Effector CD4-positive, alpha-beta T cell (primary cell): Measurements from ENCODE around the gene LHFPL6.

Experiments used
- DNase-seq: peaks from one replicate; pipeline ENCODE4 v3.0.0-alpha.2; 2020

Gene LHFPL6

GRCh38 chr13:39379667-39380655, 223.0 kb downstream of the LHFPL6 start:
- no peak for DNase-seq

GRCh38 chr13:39379118-39379517, 223.9 kb downstream of the LHFPL6 start:
- DNase-seq: no peak

GRCh38 chr13:39378306-39378705, 224.7 kb downstream of the LHFPL6 start:
- DNase-seq: no peak

GRCh38 chr13:39377699-39378098, 225.3 kb downstream of the LHFPL6 start:
- no peak for DNase-seq

- no peak for DNase-seq
These were observed 226.9 kb downstream of the LHFPL6 start for GRCh38 chr13:39376076-39376475.

GRCh38 chr13:39375601-39376000, 227.4 kb downstream of the LHFPL6 start:
- no peak for DNase-seq

- no peak for DNase-seq
These were observed 228.2 kb downstream of the LHFPL6 start for GRCh38 chr13:39374741-39375189.

GRCh38 chr13:39373145-39373544, 229.8 kb downstream of the LHFPL6 start:
- DNase-seq: no peak

GRCh38 chr13:39371706-39372105, 231.3 kb downstream of the LHFPL6 start:
- no peak for DNase-seq

GRCh38 chr13:39370554-39370953, 232.4 kb downstream of the LHFPL6 start:
- DNase-seq: no peak

- DNase-seq: no peak
These were observed 232.9 kb downstream of the LHFPL6 start for GRCh38 chr13:39370048-39370447.

GRCh38 chr13:39369161-39369890, 233.7 kb downstream of the LHFPL6 start:
- no peak for DNase-seq

- DNase-seq: no peak
These were observed 237.1 kb downstream of the LHFPL6 start for GRCh38 chr13:39365879-39366278.

GRCh38 chr13:39364947-39365468, 238.0 kb downstream of the LHFPL6 start:
- no peak for DNase-seq

GRCh38 chr13:39363382-39363772, 239.6 kb downstream of the LHFPL6 start:
- DNase-seq: no peak

- DNase-seq: no peak
These were observed 240.2 kb downstream of the LHFPL6 start for GRCh38 chr13:39362652-39363381.

- DNase-seq: no peak
These were observed 249.0 kb downstream of the LHFPL6 start for GRCh38 chr13:39353988-39354387.

- no peak for DNase-seq
These were observed 252.5 kb downstream of the LHFPL6 start for GRCh38 chr13:39350461-39350881.

- DNase-seq: no peak
These were observed 253.5 kb downstream of the LHFPL6 start for GRCh38 chr13:39349391-39349960.

- DNase-seq: no peak
These were observed 254.8 kb downstream of the LHFPL6 start for GRCh38 chr13:39347926-39348901.

GRCh38 chr13:39345982-39346381, 257.0 kb downstream of the LHFPL6 start:
- no peak for DNase-seq
